LNCaP clone FGC (cell line): Measurements from ENCODE around the gene BRI3BP.
"Not testable (repeated sequence)": the region's sequence is repeated elsewhere in the genome, so short reads cannot be mapped to it uniquely, and the experiment has no call there.

Experiments used
- DNase-seq: peaks from one replicate; pipeline ENCODE4 v3.0.0-alpha.2; 2011; ENCODE audit warnings: low read depth
- H3K4me3 ChIP-seq: 2 replicates; pipeline ENCODE4 v1.5.1; 2011; ENCODE audit warnings: mild to moderate bottlenecking, low read depth, low read length, control low read depth
- CTCF ChIP-seq: IDR thresholded peaks from 2 replicates; pipeline ENCODE4 v1.5.1; 2012; ENCODE audit warnings: mild to moderate bottlenecking; ENCODE audit not compliant: control insufficient read depth, insufficient read depth; ENCODE audit errors: extremely low read depth

Gene BRI3BP

GRCh38 chr12:125071456-125071855, 78.0 kb downstream of the BRI3BP start:
- TF ChIP-seq CTCF, result no peak
- H3K4me3 ChIP-seq, result no peak overlapping the region
- DNase-seq, result no peak

GRCh38 chr12:125072496-125072895, 79.1 kb downstream of the BRI3BP start:
- DNase-seq, result no peak
- no peak for TF ChIP-seq CTCF
- H3K4me3 ChIP-seq, result no peak overlapping the region

- not testable (repeated sequence) for DNase-seq
Observed at GRCh38 chr12:125074294-125074693, 80.8 kb downstream of the BRI3BP start.

GRCh38 chr12:125076103-125076502, 82.7 kb downstream of the BRI3BP start:
- no peak for TF ChIP-seq CTCF
- DNase-seq, result no peak
- H3K4me3 ChIP-seq, result no peak overlapping the region

More at GRCh38 chr12:125074294-125074693, 80.8 kb downstream of the BRI3BP start:
- H3K4me3 ChIP-seq, result not testable (repeated sequence)

GRCh38 chr12:125079084-125079483, 85.6 kb downstream of the BRI3BP start:
- DNase-seq, result no peak
- TF ChIP-seq CTCF, result no peak

GRCh38 chr12:125079648-125080645, 86.5 kb downstream of the BRI3BP start:
- no peak for DNase-seq
- H3K4me3 ChIP-seq, result no peak overlapping the region
- no peak for TF ChIP-seq CTCF

More at GRCh38 chr12:125079084-125079483, 85.6 kb downstream of the BRI3BP start:
- no peak overlapping the region for H3K4me3 ChIP-seq
